HUES6 (cell line): Measurements from ENCODE around the gene UGT2B7.

Source experiments
- H3K27ac ChIP-seq: 2 replicates; pipeline ENCODE4 v1.7.0; 2013; ENCODE audit warnings: low read depth, mild to moderate bottlenecking, low read length, inconsistent platforms
- H3K27me3 ChIP-seq: 2 replicates; pipeline ENCODE4 v1.6.1; 2013; ENCODE audit warnings: low read length; ENCODE audit not compliant: control insufficient read depth, insufficient read depth
- H3K36me3 ChIP-seq: 2 replicates; pipeline ENCODE4 v1.6.1; 2013; ENCODE audit warnings: low read length; ENCODE audit not compliant: control insufficient read depth, insufficient read depth
- H3K4me1 ChIP-seq: 2 replicates; pipeline ENCODE4 v1.6.1; 2013; ENCODE audit warnings: low read length; ENCODE audit not compliant: control insufficient read depth, insufficient read depth
- H3K4me3 ChIP-seq: 2 replicates; pipeline ENCODE4 v1.5.1; 2013; ENCODE audit warnings: low read depth, low read length
- H3K9ac ChIP-seq: one replicate; pipeline ENCODE4 v1.6.1; 2013; ENCODE audit warnings: mild to moderate bottlenecking, low read length
- H3K9me3 ChIP-seq: 2 replicates; pipeline ENCODE4 v1.6.1; 2013; ENCODE audit warnings: low read depth, low read length; ENCODE audit not compliant: control insufficient read depth, insufficient read depth

UGT2B7 gene

DNA sequence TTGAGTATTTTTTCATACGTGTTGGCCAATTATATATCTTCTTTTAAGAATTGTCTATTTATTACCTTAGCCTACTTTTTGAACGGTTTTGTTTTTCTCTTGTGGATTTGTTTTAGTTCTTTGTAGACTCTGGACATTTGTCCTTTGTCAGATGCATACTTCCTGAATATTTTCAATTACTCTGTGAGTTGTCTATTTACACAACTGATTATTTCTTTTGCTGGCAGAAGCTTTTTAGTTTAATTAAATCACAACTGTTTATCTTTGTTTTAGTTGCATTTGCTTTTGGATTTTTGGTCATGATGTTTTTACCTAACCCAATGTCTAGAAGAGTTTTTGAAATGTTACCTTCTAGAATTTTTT, 19.6 kb downstream of the UGT2B7 start:
- H3K27ac ChIP-seq: no peak overlapping the region
- no peak overlapping the region for H3K9ac ChIP-seq
- no peaks in the 10 kb centered on the region for H3K27me3 ChIP-seq
- no peaks in the 10 kb centered on the region for H3K4me1 ChIP-seq
- H3K4me3 ChIP-seq: no peak overlapping the region
- no peaks in the 10 kb centered on the region for H3K9me3 ChIP-seq
- H3K36me3 ChIP-seq: no peaks in the 10 kb centered on the region

DNA sequence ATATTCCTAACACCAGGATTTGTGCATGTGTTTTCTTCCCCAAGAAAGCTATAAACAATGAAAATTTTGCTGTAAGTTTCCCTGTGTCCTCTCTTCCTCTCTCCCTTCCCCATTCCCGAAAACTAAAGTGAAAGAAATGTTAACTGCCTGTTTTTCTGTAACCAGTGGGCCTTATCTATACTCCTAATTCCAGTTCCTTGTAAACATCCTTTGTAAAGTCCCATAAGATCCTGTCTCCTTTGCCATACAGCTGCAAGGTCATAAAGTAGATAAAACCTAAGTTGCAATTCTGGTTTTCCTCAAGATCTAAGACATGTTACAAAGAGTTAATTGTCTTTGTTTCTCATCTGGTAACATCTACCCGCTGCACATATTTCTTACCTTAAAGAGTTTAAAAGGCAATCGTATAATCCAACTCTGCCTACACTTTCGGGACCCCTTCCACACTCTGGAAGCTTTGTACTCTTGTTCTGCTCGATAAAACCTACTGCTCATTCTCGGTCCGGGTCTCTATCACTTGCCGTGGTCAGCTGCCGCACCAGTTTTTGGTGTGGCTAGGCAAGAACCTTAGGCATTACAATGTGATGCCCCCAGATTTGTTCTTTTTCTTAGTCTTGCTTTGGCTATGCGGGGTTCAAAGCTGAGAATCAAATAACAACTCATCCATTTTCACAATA, 20.5 kb downstream of the UGT2B7 start:
- no peak overlapping the region for H3K4me3 ChIP-seq

DNA sequence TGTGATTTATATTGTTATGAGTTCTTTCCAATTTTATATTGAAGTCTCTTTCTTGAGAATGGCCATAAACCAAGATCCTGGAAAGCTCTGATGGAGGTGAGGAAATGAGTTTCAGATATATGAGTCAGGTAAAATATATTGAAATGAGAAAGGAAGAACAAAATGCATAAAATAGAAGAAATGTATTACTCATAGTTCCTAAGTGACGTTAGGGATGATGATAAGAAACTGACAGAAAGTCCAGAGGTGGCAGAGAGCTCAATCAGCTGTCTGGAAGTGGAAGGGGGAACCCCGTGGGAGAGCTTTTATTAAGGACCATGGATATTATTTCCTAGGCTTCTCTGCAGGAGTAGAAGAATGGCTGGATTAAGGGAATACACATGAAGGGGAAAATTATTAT, 24.6 kb downstream of the UGT2B7 start:
- Histone ChIP-seq H3K9me3 (no peaks in the 10 kb centered on the region), H3K4me1 (no peaks in the 10 kb centered on the region), H3K4me3 (no peak overlapping the region), H3K27me3 (no peaks in the 10 kb centered on the region), H3K9ac (no peak overlapping the region), H3K36me3 (no peaks in the 10 kb centered on the region), H3K27ac (no peak overlapping the region)

More for the DNA sequence above, 20.5 kb downstream of the UGT2B7 start:
- Histone ChIP-seq H3K27ac (no peak overlapping the region; the same call in 1 of the 2 replicates), H3K9me3 (no peaks in the 10 kb centered on the region), H3K9ac (no peak overlapping the region), H3K27me3 (no peaks in the 10 kb centered on the region), H3K36me3 (no peaks in the 10 kb centered on the region), H3K4me1 (no peaks in the 10 kb centered on the region)

DNA sequence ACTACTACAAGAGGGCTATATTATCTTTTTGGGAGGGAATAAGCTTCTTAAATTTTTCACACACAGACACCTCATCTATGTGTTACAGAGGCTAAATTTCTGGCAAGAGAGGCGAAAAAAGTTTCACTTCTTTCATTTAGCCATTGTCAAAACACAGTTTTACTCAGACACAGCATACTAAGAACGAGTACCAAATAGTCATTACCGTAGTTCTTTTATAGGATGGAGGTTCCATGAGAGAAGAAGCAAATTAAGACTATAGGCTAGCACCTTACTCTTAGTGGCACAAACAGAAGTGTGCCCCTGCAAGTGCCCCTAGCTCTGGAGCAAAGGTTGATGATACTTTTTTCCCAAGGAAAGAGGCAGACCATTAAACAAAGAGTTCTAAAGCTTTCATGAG, 26.2 kb downstream of the UGT2B7 start:
- Histone ChIP-seq H3K27me3 (no peaks in the 10 kb centered on the region), H3K36me3 (no peaks in the 10 kb centered on the region), H3K9me3 (no peaks in the 10 kb centered on the region), H3K9ac (no peak overlapping the region), H3K27ac (no peak overlapping the region), H3K4me3 (no peak overlapping the region), H3K4me1 (no peaks in the 10 kb centered on the region)

DNA sequence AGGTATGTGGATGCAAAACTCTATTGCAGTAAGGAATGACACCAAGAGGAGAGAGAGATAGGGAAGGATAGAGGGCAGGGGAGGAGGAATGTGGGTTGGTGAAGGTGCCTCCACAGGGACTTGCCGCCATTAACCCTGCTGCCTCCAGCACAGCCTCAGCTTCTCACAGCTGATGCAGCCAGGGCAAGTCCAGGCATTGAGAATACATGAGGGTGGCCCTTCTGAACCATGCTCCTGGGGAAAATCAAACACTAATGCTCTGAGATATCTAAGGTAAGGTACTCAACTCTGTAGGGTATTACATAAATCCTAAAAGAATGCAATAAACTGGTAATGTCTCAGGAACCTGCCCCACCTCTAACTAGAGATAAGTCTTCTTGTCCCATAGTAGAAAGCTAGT, 28.7 kb downstream of the UGT2B7 start:
- H3K9me3 ChIP-seq: no peaks in the 10 kb centered on the region
- H3K4me1 ChIP-seq: no peaks in the 10 kb centered on the region
- no peak overlapping the region for H3K9ac ChIP-seq
- no peak overlapping the region for H3K4me3 ChIP-seq
- no peaks in the 10 kb centered on the region for H3K36me3 ChIP-seq
- no peak overlapping the region for H3K27ac ChIP-seq
- no peaks in the 10 kb centered on the region for H3K27me3 ChIP-seq

DNA sequence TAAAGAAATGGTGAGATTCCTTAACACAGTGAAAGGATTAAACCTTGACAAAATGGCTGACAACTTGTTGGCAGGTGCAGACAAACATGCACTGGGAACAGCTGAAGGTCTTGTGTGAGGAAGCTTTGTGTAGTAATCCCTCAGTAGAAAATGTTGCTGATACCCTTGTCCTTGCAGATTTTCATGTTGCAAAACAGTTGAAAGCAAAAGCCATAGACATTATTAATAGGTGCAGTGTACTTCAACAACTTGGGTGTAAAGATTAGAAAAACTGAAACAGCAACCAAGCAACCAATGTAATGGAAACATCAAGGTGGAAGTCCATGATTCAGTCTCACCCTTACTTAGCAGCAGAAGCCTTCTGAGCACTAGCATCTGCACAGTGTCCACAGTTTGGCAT, 29.8 kb downstream of the UGT2B7 start:
- Histone ChIP-seq H3K4me3 (no peak overlapping the region), H3K27me3 (no peaks in the 10 kb centered on the region), H3K9me3 (no peaks in the 10 kb centered on the region), H3K9ac (no peak overlapping the region), H3K4me1 (no peaks in the 10 kb centered on the region), H3K27ac (no peak overlapping the region), H3K36me3 (no peaks in the 10 kb centered on the region)

DNA sequence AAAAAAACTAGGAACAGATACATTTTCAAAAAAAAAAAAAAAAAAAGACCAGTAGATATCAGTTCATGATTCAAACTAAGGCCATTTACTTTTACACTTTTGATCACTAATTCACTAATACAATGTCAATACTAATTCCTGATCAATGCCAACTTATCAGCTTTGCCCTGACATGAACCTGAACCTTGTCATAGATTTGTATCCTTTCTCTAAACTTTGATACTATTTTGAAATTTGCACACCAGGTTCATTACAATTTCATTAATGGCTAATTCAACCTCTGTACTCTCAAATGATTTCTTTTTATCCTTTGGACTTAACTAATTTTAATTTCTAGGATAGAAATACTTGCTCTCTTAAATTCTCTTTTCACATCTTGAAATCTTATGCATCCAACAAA, 37.7 kb downstream of the UGT2B7 start:
- Histone ChIP-seq H3K9ac (no peak overlapping the region), H3K4me1 (no peaks in the 10 kb centered on the region), H3K27me3 (no peaks in the 10 kb centered on the region), H3K27ac (no peak overlapping the region), H3K9me3 (no peaks in the 10 kb centered on the region), H3K36me3 (no peaks in the 10 kb centered on the region), H3K4me3 (no peak overlapping the region)

DNA sequence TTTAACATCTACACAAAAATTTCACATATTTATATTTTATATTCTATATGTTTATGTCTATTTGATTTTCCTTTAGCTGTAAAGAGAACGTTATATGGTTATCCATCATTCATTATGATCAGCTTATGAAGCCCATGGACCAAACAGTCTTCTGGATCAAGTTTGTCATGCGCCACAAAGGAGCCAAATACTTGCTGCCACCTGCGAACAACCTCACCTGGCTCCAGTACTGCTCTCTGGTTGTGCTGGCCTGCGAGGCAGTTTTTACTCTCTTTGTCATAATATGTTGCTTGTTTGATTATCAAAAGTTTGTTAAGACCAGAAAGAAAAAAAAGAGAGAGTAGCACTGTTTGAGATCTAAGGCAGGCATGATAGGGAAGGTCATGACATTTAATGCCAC, 38.2 kb downstream of the UGT2B7 start:
- Histone ChIP-seq H3K27ac (no peak overlapping the region), H3K27me3 (no peaks in the 10 kb centered on the region), H3K9ac (no peak overlapping the region), H3K4me1 (no peaks in the 10 kb centered on the region), H3K4me3 (no peak overlapping the region), H3K9me3 (no peaks in the 10 kb centered on the region), H3K36me3 (no peaks in the 10 kb centered on the region)

DNA sequence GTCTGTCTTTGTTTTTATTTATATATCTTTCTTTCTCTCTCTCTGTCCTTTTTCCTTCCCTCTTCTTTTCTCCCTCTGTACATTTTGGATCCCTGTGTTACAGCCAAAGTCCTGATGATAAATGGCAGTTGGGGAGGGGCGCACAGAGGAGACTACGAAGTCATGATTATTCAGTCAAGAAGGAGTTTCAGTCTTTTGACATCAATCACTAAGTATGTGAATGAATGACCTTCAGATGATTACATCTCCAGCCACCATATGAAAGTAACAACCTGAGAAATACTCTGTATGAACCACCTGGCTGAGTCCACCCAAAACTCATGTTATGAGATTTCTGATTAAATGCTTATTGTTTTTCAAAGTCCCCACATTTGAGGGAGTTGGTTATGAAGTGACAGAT, 45.0 kb downstream of the UGT2B7 start:
- H3K36me3 ChIP-seq: no peaks in the 10 kb centered on the region
- no peak overlapping the region for H3K9ac ChIP-seq
- H3K4me1 ChIP-seq: no peaks in the 10 kb centered on the region
- H3K27ac ChIP-seq: no peak overlapping the region
- H3K9me3 ChIP-seq: no peaks in the 10 kb centered on the region
- H3K4me3 ChIP-seq: no peak overlapping the region
- H3K27me3 ChIP-seq: no peaks in the 10 kb centered on the region

DNA sequence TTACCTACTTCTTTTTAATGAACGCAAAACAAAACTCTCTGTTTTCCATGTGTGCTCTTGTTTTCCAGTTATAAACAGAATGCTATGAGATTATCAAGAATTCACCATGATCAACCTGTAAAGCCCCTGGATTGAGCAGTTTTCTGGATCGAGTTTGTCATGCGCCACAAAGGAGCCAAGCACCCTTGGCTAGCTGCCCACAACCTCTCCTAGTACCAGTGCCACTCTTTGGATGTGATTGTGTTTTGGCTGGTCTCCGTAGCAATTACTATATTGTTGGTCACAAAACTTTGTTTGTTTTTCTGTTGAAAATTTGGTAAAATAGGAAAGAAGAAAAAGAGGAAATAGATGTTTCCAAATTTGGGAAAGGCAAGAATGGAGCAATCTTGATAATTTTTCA, 51.1 kb downstream of the UGT2B7 start:
- no peaks in the 10 kb centered on the region for H3K36me3 ChIP-seq
- no peaks in the 10 kb centered on the region for H3K27me3 ChIP-seq
- no peak overlapping the region for H3K9ac ChIP-seq
- no peak overlapping the region for H3K4me3 ChIP-seq
- H3K27ac ChIP-seq: no peak overlapping the region
- H3K4me1 ChIP-seq: no peaks in the 10 kb centered on the region
- H3K9me3 ChIP-seq: no peaks in the 10 kb centered on the region

DNA sequence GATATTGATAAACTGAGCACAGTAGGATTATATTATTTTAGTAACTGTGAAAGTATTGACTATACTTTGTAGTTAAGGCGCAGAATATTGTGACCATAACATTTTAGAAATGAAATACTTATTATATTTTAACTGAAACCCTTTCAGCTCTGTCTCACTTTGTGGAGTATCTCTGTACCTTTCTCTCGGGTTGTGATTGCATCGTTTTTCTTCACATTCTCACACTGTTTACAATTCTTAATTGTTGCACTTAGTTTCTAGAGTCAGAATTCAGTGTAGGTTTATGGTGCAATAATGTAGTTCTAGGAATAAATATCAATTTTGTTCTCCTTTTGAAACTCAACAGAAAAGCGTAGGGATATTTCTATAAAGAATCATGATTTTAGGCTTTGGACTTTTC, 57.7 kb downstream of the UGT2B7 start:
- Histone ChIP-seq H3K27ac (no peak overlapping the region), H3K27me3 (no peaks in the 10 kb centered on the region), H3K4me1 (no peaks in the 10 kb centered on the region), H3K9ac (no peak overlapping the region), H3K36me3 (no peaks in the 10 kb centered on the region), H3K4me3 (no peak overlapping the region), H3K9me3 (no peaks in the 10 kb centered on the region)

DNA sequence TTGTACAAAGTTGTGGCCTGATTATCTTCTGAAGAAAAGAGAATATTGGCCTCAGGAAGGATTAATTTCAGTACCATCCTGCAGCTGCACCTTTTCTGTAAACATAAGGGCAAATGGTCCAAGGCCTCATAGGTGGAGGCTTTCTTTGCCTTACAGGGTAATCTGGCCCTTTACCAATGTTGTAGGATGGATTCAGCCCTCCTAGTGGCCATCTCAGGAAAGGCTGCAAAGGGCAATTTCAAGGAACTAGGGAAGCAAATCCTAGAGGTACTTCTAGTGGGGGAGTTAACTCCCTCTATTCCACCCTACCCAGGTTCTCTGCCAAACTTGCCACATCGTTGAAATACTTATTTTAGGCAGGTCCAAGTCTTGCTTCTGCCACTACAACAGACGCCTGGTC, 60.6 kb downstream of the UGT2B7 start:
- H3K27ac ChIP-seq: no peak overlapping the region
- H3K4me3 ChIP-seq: no peak overlapping the region
- no peaks in the 10 kb centered on the region for H3K4me1 ChIP-seq
- no peaks in the 10 kb centered on the region for H3K36me3 ChIP-seq
- H3K9ac ChIP-seq: no peak overlapping the region
- no peaks in the 10 kb centered on the region for H3K9me3 ChIP-seq
- H3K27me3 ChIP-seq: no peaks in the 10 kb centered on the region
